ENCODE measurements around the gene ATOH8.
A peak's percentile ranks its signal among the peaks of the same experiment; 100 is the strongest.

The ATOH8 gene

GRCh38 chr2:85736456-85737355 lies 17.1 kb upstream of the ATOH8 start:
- DNase-seq (ENCODE audit: low spot score), result no peak

- DNase-seq (ENCODE audit: low spot score), result no peak
Observed at GRCh38 chr2:85737481-85737880, 16.3 kb upstream of the ATOH8 start.

- no peak for DNase-seq (ENCODE audit: low spot score)
Observed at GRCh38 chr2:85737961-85738360, 15.8 kb upstream of the ATOH8 start.

- no peak for DNase-seq (ENCODE audit: low spot score)
Observed at GRCh38 chr2:85740193-85740592, 13.6 kb upstream of the ATOH8 start.

- no peak for DNase-seq (ENCODE audit: low spot score)
Observed at GRCh38 chr2:85741211-85741832, 12.5 kb upstream of the ATOH8 start.

GRCh38 chr2:85741833-85742455 lies 11.8 kb upstream of the ATOH8 start:
- DNase-seq (ENCODE audit: low spot score), result no peak

- DNase-seq (ENCODE audit: low spot score), result no peak
Observed at GRCh38 chr2:85743304-85743978, 10.3 kb upstream of the ATOH8 start.

GRCh38 chr2:85744055-85744454 lies 9.7 kb upstream of the ATOH8 start:
- no peak for DNase-seq (ENCODE audit: low spot score)

- no peak for DNase-seq (ENCODE audit: low spot score)
Observed at GRCh38 chr2:85744741-85745601, 8.8 kb upstream of the ATOH8 start.

- no peak for DNase-seq (ENCODE audit: low spot score)
Observed at GRCh38 chr2:85745619-85746018, 8.2 kb upstream of the ATOH8 start.

GRCh38 chr2:85746321-85747004 lies 7.3 kb upstream of the ATOH8 start:
- no peak for DNase-seq (ENCODE audit: low spot score)

- no peak for DNase-seq (ENCODE audit: low spot score)
Observed at GRCh38 chr2:85747441-85747840, 6.3 kb upstream of the ATOH8 start.

GRCh38 chr2:85748039-85748734 lies 5.6 kb upstream of the ATOH8 start:
- DNase-seq (ENCODE audit: low spot score), result no peak

GRCh38 chr2:85748985-85749875 lies 4.6 kb upstream of the ATOH8 start:
- DNase-seq (ENCODE audit: low spot score), result no peak

GRCh38 chr2:85750587-85751575 lies 2.9 kb upstream of the ATOH8 start:
- peak; percentile 22 for DNase-seq (ENCODE audit: low spot score)

GRCh38 chr2:85751627-85752026 lies 2.2 kb upstream of the ATOH8 start:
- DNase-seq (ENCODE audit: low spot score), result no peak

- DNase-seq (ENCODE audit: low spot score), result no peak
Observed at GRCh38 chr2:85753035-85753524, 711 bp upstream of the ATOH8 start.
